Fibroblast of villous mesenchyme (primary cell): ENCODE measurements around the gene SNAP29. TPM values are rescaled to one million over a fixed set of nuclear protein-coding genes. Genes with fewer than 3 reads are reported as not detected.

Source experiments
- DNase-seq: peaks from one replicate; pipeline ENCODE4 v3.0.0-alpha.2; 2010; ENCODE audit warnings: low read depth
- H3K4me3 ChIP-seq: 2 replicates; pipeline ENCODE4 v1.5.1; 2011; ENCODE audit warnings: low read depth, mild to moderate bottlenecking, low read length
- CTCF ChIP-seq: IDR thresholded peaks from 2 replicates; pipeline ENCODE4 v1.5.1; 2012; ENCODE audit warnings: low read depth, mild to moderate bottlenecking, low read length; ENCODE audit not compliant: insufficient read depth
- total RNA-seq: library from RNA; depleted of rRNA; stranded (reverse); fragments of >200 nt; gene quantifications from 2 replicates; pipeline ENCODE4 v1.2.3, GENCODE V29; 2012

The SNAP29 gene
- total RNA-seq, 1 donor, result 14.7 TPM

DNA sequence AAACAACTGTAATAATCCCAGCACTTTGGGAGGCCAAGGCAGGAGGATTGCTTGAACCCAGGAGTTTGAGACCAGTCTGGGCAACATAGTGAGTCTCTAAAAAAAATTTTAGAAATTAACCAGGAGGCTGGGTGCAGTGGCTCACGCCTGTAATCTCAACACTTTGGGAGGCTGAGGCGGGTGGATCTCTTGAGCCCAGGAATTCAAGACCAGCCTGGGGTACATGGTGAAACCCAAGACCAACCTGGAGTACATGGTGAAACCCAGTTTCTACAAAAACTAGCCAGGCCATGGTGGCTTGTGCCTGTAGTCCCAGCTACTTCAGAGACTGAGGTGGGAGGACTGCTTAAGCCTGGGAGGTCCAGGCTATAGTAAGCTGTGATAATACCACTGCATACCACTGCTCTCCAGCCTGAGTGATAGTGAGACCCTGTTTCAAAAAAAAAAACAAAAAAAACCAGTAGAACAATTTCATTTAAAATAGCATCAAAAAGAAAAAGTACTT lies 11.4 kb upstream of the SNAP29 start:
- TF ChIP-seq CTCF, result no peak
- no peak overlapping the region for H3K4me3 ChIP-seq
- DNase-seq, result no peak

DNA sequence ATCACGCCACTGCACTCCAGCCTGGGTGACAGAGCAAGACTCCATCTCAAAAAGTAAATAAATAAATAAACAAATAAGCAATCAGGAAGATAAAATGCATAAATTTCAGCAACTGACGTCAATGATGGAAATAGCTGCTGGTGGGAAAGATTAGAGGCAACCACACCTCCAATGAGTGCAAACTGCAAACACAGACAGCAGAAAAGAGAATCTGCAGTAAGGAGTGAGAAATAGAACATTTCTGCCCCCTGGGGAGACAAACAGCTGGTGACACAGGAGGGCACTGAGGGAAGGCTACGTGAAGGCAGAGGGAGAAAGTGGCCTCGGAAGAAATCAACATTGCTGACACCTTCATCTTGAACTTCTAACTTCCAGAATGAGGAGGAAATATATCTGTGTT lies 6.7 kb upstream of the SNAP29 start:
- DNase-seq, result no peak
- no peak overlapping the region for H3K4me3 ChIP-seq
- no peak for TF ChIP-seq CTCF

DNA sequence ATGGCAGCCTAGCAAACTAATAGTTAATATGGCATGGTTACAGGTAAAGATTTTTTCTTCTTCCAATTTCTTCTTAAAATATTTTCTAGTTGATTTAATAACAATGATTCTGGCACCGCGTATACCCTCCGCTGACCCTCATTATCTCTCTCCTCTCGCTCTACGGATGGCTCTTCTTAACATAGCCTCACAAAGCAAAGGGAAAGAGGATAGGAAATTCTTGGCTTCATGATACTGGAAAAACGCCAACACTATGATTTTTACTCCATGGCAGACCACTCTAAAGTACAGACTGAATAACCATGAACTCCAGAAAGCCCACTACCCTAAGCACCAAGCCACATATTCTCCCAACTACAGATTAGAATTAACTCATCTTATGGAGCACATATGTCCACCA lies 6.3 kb upstream of the SNAP29 start:
- no peak for DNase-seq
- TF ChIP-seq CTCF, result no peak
- no peak overlapping the region for H3K4me3 ChIP-seq

- TF ChIP-seq CTCF, result no peak
- no peak for DNase-seq
- H3K4me3 ChIP-seq, result no peak overlapping the region
Measured at GRCh38 chr22:20853236-20853660, 5.6 kb upstream of the SNAP29 start.

- peak; percentile 14 for DNase-seq
- peak overlapping the region; percentile 85 for H3K4me3 ChIP-seq
- no peak for TF ChIP-seq CTCF
Measured at GRCh38 chr22:20857247-20857643, 1.6 kb upstream of the SNAP29 start.

GRCh38 chr22:20857838-20858614 lies 781 bp upstream of the SNAP29 start:
- peak overlapping the region; percentile 85 for H3K4me3 ChIP-seq
- TF ChIP-seq CTCF, result peak; percentile 1
- DNase-seq, result peak; percentile 91
